SKM-1 (cell line): ENCODE results near the gene EBPL.
"Not testable (repeated sequence)": the region's sequence is repeated elsewhere in the genome, so short reads cannot be mapped to it uniquely, and the experiment has no call there.

Experiments used
- DNase-seq: peaks from one replicate; lab custom pipeline; 2025; ENCODE audit not compliant: unreplicated experiment; lab: John Stamatoyannopoulos, UW

Gene EBPL

DNA sequence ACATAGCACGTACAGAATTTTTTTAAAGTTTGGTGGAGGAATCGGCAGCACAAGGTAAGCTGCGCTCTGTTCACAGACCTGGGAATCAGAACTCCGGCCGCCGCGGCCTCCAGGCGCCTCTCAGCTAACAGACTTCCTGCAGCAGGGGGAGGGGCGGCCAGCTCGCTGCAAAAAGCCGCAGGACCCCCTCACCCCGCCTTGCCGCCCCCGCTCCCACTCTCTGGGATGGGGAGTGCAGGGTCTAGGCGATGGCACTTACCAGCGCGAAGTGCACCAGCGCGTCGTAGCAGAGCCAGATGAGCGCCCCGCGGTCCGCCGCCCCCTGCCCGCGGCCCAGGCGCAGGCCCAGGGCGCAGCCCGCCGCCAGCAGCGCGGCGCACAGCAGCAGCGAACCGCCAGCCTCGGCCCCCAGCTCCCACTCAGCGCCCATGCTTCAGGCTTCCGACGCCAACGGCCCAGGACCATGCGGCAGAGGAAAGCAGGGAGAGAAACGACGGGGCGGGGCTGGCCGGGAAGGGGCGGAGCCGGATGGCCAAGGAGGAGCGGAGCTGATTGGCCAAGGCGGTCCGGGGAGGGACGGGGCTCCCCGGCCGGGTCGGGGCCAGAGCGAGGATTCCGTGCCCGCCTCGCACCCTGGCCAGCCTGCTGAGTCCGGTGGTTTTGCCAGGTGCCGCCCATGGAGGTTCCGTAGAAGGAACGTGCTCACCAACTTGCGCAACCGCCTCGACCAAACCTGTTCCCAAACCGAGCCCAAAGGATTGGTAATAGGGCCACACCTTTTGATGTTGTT, at the start of gene EBPL:
Gene EBPL, minus strand, starts transcription at position 492 of the 790 bp plus-strand sequence. Its CDS starts 62 bp downstream, at position 430.
- peak; percentile 79 for DNase-seq

DNA sequence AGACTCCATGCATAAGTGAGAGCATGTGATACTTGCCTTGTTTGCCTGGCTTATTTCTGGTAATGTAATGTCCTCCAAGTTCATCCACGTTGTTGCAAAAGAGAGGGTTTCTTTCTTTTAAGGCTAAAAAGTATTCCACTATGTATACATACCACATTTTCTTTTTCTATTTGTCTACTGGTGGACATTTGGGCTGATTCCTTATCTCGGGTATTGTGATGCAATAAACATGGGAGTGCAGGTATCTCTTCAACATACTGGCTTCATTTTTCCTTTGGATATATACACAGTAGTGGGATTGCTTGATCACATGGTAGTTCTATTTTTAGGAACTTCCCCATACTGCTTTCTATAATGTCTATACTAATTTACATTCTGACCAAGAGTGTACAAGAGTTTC, 49.6 kb upstream of the EBPL start:
- no peak for DNase-seq

DNA sequence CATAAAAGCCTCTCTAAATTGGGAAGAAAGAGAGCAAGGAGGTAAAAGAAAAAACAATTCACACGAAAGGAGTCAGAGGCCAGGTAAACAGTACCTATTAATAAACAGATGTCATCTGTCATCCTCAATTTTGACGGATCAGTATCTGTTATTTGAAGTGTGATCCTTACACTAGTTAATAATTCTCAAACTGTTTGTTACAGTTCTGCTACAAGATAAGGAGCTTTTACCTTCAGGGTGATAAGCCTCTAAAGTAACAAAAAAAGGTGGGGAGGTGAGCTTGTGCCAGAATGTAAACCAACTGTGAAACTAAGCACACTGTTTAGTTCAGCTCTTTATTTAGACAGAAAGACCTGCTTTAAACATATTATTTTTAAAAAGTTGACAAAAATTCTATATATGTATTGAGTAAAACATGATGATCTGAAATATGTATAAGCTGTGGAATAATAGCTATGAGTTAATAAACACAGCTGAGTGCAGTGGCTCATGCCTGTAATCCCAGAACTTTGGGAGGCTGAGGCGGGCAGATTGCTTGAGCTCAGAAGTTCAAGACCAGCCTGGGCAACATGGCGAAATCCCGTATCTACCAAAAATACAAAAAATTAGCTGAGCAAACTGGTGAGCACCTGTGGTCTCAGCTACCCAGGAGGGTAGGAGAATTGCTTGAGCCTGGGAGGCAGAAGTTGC, 48.4 kb upstream of the EBPL start:
- no peak for DNase-seq

DNA sequence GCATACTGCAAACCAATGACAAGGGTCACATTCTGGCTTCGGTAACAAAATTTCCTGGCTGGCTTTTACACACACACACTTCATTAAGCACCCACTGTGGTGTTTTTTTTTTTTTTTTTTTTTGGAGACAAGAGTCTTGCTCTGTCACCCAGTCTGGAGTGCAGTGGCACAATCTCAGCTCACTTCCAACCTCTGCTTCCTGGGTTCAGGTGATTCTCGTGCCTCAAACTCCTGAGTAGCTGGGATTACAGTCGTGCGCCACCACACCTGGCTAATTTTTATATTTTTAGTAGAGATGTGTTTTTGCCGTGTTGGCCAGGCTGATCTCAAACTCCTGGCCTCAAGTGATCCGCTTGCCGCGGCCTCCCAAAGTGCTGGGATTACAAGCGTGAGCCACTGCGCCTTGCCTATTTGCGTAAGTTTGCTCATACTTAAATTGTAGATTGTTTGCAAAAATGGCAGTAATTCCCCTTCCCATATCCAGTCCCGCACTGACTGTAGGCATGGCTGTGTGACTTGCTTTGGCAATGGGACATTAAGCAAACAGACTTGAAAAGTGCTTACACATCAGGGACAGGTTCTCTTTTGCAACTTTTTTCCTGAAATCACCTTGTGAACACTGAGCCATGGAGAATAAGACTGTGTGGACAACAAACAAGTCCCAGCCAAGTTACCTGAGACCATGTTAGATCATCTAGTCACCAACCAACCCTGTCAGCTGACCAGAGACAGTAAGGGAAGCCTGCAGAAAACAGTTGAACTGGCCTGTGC, 42.1 kb upstream of the EBPL start:
- no peak for DNase-seq

DNA sequence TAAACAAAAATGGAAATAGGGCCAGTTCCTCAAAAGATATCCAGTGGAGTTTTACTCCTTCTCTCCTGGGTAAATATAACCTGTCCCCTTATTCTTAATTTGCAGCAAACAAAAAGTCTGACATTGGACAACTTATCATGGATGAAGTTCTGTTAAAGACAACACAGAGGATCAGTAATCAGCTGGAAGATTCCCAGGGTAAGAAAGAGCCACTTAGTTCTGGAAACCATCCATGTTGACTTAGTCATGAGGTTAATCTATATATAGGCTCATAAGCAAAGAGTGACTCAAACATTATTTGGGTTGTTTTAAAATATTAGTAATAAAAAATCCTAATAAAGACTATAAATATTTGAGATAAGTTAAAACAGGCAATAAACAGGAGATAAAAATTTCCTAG, 40.5 kb upstream of the EBPL start:
- no peak for DNase-seq

DNA sequence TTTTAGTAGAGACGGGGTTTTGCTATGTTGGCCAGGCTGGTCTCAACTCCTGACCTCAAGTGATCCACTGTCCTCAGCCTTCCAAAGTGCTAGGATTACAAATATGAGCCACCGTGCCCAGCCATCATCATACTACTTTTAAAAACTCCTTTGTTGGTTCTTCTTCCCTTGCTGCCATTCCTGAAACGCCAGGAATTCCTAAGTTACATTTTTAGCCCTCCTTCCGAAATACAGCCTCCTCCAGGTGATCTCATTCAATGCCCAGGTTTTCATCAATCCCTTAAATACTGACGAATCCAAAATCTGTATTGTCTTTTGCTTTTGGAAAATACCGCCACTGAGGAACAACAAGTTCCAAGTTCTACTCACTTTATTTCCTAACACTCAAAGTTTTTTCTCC, 25.3 kb upstream of the EBPL start:
- no peak for DNase-seq

DNA sequence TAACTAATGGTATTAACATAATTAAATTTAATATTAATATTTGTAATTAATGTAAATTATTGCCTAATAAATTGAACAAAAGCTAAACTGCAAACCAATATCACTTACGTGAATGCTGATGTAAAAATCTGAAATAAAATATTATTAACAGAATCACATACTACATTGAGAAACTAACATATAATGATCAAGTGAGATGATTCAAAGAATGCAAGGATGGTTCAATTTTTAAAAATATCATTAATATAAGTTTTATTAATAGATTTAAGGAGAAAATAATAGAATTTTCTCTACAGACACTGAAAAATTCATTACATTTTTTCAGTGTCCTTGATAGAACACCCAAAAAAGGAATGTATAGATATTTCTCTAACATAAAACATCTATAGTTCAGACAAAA, 23.5 kb upstream of the EBPL start:
- DNase-seq: no peak

DNA sequence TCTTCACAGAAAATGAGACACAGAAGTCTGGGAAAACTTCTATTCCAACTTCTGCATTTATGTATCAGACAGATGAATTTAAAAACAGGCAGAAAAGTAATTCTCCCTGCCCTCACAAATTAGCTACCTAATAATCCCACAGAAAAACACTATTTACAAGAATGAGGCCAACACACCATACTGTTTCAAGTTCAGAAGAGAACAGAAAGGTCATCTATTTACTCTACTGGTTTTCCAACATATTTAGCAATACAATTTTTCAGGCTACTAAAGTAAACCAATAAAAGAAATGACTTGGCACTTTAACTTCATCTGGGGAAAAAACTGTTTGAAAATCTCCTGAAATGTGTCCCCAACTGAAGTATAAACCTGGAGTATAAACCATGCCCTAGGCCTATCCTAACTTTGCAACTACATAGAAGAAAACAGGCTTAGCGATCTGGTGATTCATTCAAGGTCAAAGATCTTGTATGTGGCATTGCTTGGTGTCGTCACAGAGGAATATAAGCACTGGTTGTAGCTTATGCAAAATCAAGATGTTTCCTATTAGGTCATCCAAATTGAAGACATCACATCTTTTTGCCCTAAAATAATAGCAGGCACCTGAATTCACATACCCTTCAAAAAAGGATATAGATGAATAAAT, 20.1 kb upstream of the EBPL start:
- no peak for DNase-seq

DNA sequence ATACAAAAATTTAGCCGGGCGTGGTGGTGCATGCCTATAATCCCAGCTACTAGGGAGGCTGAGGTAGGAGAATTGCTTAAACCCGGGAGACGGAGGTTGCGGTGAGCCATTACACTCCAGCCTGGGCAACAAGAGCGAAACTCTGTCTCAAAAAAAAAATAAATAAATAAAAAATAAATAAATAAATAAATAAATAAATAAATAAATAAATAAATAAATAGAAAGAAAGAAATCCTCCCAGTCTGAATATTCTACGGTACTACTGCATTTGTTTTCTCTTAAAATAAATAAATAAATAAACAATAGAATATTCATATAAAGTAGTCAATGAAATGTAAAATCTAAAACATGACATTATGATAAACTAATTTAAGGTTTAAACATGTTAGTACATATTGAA, 13.0 kb upstream of the EBPL start:
- DNase-seq: not testable (repeated sequence)

DNA sequence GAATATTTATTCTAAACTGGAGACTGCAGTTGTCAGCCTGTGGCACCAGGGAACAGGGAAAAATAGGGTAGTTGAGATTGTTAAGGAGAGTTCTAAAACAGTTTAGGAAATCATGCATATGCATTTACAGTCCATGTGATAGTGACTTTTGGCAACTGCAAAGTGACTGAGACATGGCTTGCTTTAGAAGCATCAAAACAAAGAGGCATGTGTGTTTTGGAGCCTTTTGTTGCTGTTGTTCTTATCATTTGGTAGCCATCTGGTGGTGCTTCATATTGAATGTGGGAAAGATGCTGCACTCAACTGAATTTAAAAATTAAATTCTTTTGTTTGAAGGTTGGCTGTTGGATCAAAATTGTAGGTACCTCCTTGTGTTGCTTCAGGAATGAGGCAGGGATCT, 10.2 kb upstream of the EBPL start:
- no peak for DNase-seq

DNA sequence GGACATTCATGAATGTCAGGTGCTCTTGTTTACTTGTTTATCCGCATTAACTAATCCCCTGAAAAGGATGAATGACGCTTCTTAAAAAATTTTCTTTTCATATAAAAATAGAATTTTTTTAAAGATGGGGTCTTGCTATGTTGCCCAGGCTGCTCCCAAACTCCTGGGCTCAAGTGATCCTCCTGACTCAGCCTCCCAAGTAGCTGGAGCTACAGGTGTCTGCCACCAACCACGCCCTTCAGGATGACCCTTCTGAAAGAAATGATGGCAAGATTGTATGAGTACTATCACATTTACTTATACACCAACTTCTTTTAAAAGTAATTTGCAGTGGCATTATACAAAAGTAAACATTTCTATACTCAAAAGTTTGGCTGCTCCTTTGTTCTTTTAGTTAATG, 6.2 kb upstream of the EBPL start:
- no peak for DNase-seq

DNA sequence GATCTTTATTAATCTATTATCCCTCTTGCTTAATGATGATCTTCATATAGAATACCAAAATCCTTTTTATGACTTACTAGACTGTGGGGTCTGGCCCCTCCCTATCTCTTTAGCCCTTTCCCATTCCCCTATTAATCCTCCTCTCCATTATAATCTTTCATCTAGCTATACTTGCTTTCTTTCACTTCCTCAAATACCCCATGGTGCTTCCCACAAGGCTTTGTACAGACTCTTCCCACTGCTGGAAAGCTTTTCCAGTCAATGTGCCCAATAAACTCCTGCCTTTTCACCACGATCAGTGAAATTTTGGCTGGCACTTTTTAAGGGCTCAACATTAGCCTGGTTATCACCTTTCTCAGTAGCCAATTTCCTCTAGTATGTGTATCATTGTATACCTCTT, 3.2 kb upstream of the EBPL start:
- DNase-seq: no peak

DNA sequence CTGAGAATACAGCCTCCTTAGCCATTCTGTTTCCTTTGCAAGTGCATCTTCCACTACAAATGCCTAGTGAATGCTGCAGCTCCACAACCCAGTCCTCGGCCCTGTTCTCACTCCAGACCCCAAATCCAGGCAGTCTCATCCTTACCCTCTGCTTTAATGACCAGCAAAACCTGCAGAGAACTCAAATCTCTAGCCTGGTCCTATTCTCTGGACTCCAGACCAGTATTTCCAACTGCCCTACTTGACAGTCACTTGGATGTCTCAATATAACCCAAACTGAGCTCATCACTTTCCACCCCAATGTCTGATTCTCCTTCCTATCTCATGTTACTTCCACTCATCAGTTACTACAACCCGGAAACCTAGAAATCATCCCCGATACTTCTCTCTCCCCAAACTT, 2.6 kb upstream of the EBPL start:
- DNase-seq: no peak

DNA sequence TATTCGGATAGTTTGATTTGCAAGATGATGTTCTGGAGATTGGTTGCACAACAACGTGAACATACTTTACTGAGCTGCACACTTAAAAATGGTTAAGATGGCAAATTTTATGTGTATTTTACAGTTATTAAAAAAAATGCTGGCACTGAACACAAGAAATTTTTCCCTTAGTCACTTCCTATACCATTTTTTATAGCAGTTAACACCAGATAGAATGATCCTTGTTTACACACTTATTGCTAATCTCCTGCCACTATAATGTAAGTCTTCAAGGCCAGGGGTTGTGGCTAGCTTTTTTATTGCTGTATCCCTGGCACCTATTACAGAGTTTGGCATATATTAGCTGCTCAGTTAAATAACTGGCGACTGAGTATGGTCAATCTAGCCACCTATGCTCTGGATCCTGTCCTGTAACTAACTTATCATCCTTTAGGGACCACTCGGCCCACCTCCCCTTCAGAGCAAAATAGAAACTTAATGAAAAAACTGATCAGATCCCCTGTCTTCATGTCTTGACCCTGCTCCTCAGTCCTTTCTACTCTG, 2.0 kb upstream of the EBPL start:
- DNase-seq: no peak

DNA sequence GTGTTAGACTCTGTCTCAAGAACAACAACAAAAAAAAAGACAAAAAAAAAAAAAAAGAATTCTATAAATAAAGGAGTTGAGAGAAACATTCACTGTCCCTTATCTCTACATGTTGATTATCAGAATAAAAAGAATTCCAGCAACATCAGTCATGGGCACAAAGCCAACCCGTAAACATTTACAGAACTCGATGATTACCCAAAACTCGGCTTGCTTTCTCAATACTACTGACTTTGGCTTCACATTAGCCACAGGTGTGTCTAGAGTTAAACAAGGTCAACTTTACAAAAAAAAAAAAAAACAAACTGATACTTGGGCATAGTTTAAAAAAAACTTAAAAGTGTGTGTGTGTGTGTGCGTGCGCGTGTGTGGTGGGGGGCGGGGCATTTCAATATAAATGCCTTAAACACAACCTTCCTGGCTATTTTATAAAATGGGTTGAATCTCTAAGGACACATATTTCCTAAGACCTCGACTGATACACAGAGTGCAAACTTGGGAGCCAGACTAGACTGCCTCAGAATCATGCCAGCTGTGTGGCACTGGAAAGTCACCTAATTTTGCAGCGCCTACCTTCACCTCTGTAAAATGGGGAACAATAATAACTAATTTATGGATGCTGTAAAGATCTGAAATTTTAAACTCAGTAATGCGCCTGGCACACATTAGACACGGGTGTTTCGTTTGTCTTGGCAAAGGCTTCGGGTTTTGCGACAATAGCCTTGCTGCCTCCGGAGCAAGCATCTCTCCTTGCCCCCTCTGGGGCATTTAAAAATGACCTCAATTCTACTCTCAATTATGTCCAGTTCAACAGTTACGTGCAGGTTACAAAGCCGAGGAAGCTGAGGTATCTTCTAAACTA, 922 bp downstream of the EBPL start:
- no peak for DNase-seq

DNA sequence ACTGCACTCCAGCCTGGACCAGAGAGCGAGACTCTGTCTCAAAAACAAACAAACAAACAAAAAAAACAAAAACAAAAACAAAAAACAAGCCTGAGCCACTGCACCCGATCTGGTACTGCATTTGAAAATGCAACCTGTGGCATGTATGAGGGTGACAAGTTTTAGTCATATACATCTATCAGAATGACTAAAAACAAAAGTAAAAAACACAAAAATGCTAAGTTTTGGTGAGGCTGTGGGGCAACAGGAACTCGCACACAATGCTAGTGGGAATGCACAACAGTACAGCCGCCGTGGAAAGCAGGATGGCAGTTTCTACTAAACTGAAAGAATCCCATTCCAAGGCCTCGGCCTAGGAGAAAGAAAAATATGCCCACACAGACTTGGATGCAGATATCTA, 7.8 kb downstream of the EBPL start:
- DNase-seq: no peak

DNA sequence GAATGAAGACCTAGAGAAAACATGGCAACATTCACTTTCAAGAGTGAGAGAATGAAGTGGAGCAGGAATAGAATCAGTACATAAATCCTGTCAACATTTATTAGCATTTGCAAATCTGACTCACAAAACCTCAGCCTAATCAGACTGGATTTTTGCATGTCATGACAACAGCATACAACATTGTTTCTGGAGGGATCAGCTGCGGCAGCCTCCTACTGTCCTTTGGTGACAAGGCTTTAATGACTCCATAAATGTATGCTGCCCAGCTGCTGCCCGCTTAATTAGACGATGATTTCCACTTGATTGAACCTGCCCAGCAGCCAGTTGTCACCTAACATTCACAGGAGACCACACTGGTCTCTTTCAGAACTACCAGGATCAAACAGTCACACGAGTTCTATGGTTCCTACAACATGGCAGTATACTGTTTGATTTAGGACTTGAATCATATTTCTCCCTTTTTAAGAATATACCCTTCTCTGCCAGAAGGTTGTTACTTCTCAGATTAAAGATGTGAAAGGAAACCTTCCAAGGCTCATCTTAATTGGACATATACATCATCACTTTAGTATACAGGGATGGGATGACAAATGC, 9.3 kb downstream of the EBPL start:
- DNase-seq: no peak

DNA sequence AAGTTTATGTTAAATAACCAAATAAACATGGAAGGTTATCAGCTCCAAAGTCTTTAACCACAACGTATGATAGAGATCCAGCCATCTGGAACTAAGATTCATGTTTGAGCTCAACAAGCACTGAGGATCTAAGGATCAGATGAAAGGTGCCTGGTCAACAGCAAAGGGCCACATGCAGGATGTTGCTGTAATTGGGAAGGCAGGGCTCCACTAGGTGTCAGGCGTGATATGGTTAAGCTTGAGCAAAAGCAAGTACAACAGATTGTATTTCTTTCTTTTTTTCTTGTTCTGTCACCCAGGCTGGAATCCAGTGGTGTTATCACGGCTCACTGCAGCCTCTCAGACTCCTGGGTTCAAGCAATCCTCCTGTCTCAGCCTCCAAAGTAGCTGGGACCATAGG, 12.0 kb downstream of the EBPL start:
- DNase-seq: no peak

DNA sequence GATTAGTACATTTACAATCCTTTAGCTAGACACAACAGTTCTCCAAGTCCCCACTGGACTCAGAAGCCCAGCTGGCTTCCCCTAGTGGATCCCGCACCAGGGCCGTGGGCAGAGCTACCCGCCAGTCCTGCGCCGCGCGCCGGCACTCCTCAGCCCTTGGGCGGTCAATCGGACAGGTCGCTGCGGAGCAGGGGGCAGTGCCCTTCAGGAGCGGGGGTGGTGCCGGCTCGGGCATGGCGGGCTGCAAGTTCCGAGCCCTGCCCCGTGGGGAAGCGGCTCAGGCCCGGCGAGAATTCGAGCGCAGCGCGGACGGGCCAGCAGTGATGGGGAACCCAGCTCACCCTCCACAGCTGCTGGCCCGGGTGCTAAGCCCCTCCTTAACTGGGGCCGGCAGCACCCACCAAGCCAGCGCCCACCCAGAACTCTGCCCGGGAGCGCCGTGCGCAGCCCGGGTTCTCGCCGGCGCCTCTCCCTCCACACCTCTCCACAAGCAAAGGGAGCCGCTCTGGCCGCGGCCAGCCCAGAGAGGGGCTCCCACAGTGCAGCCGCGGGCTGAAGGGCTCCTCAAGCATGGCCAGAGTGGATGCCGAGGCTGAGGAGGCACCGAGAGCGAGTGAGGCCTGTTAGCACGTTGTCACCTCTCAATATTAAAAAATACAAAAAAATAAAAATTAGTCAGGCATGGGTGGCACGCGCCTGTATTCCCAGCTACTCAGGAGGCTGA, 12.9 kb downstream of the EBPL start:
- DNase-seq: no peak
